ENCODE measurements around the gene ABI3.

- TF ChIP-seq CTCF (IDR thresholded peaks at IDR 0.05; ENCODE audit: insufficient read depth, low read length, poor library complexity, severe bottlenecking) (no peak), EZH2phosphoT487 (conservative IDR thresholded peaks at IDR 0.05; ENCODE audit: low read length) (no peak)
These were observed 6.6 kb downstream of the ABI3 start for GRCh38 chr17:49216953-49217650.

All from SU-DHL-6 (cell line).